HS-27A (cell line): ENCODE measurements around the gene PACS1.
A peak's percentile ranks its signal among the peaks of the same experiment; 100 is the strongest.
"Not testable (repeated sequence)": the region's sequence is repeated elsewhere in the genome, so short reads cannot be mapped to it uniquely, and the experiment has no call there.

Experiments
- DNase-seq: peaks from one replicate; pipeline ENCODE4 v3.0.0-alpha.2; 2012; ENCODE audit warnings: low read depth, missing footprints

The PACS1 gene

DNA sequence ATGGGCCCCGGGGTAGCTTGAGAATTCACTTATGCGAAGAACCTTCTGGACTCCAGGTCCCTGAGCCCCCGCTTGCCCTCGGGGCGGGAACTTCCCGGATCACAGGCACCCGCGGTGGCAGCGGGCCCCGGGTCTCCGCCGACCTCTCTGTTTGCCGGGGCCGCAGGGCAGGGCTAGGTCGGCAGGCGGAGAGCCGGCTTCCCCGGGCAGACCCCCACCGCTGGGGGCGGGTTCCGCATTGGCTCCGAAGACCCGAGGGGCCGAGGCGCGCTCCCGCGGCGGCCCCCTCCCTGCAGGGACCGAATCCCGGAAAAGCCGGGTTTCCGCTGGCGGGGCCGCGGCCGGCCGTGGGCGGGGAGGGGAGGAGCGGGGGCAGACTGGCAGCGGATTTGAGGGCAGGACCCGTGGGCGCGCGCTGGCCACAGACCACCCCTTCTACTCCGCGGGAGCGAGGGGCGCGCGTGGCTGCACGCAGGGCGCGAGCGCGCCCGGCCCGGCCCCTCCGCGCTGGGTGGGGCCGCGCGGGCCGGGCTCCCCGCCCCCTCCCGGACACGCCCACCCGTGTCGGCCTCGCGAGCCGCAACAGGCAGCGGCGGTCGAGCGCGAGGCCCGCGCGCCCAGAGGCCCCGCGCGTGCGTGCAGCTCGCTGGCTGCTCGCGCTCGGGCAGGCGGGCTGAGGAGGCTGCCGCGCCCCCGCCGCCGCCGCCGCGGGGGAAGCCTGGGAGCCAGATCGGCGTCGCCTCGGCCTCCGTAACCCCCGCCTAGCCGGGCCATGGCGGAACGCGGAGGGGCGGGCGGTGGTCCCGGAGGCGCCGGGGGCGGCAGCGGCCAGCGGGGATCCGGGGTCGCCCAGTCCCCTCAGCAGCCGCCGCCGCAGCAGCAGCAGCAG is at the start of gene PACS1:
TSS of gene PACS1 (plus strand) at position 558 of the 889 bp plus-strand sequence. CDS start at position 773, 215 bp downstream.
- no peak for DNase-seq

DNA sequence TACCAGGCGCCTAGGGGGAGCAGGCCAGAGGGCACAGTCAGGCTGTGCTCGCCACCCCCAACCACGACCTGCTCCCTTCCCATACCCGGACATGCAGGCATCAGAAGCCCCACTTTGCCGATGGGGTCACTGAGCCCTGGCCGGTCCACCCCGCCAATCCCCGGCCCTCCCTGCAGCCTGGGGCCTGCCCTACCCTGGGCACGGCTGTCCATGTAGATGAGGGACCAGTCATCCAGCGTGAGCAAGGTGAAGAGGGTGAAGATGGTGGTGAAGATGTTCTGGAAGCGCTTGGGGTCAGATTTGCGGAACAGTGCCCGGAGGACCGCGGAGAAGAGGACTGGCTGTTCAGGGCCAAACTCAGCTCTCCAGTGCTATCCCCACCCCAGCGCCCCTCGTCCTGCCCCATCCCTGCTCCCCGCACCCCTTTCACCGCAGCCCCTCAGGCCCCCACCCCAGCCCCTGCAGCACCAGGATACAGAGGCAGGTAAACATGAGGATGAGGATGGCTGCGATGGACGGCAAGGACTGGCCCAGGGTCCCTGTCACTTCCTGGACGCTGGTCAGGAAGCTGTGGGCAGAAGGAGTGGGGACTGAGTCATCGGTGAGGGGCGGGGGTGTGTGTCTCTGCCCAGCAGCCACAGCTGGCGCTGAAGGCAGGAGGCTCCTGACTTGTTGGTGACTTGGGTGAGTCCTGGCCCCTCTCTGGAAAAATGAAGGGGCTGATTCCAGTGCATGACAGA is 49.3 kb upstream of the PACS1 start:
- DNase-seq = peak; percentile 73

DNA sequence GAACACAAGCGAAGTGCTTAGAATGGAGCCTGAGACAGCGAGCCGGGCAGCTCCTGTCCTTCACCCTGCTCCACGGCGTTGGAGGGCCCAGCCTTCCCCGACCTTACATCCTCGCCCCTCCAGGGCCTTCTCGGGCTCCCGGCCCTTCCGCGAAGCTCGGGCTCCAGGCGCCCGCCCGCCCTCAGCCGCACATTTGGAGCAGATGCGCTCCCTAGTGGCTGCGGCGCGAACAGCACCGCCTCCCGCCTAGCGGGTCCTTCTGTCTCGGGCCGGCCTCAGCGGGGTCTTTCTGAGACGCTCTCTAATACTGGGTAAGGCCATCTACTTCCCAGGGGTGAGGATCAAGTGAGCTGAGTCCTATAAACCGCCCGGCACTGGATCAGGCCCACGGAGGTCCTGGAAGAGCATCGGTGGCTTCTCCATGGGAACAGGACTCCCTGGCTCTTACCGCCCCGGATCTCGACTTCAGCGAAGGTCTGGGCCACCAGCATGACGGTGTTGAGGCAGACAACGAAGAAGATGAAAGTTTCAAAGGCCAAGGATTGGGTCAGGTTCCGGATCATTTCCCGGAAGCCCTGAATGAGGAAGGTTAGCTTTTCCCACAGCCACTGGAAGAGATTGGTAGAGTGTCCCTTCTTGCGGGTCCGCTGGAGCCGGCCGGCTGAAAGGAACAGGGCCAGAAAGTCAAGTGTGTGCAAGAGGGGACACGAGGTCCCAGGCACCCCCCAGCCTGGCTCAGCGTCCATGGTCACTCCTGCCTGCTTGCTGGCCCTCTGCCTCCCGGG is 47.5 kb upstream of the PACS1 start:
- DNase-seq = no peak

DNA sequence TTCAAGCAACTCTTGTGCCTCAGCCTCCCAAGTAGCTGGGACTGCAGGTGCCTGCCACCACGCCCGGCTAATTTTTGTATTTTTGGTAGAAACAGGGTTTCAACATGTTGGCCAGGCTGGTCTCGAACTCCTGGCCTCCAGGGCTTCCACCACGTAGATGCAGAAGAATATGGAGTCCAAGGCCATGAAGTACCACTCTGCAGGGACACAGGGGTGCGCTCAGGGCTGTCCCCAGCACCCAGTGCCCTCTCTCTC is 47.0 kb upstream of the PACS1 start:
- DNase-seq = not testable (repeated sequence)

DNA sequence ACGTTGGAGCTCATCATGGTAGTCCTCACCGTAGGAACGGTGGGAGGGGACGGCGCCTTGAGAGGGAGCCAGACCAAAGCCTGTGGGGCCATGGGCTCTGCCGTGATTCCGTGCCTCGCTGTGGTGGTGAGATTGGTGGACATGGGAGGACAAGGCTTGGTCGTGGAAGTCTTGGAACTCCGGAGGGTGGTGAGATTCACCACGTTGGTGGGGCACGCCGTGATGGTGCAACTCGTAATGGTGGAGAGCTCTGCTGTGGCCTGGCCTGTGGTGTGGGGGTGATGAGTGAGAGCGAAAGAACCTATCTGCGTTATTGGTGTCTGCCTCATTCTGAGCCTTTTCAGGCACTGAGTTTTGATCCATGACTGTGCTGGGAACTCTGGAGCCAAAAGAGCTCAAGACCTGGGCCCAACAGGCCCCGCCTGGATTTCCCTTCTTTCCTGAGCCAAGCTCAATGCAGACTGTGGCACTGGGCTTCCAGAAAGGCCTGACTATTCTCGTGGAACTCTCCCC is 44.0 kb upstream of the PACS1 start, which contains the start of gene CATSPER1:
TSS of gene CATSPER1 (minus strand) at position 463 of the 513 bp plus-strand sequence. CDS start at position 363, 100 bp downstream.
- no peak for DNase-seq

DNA sequence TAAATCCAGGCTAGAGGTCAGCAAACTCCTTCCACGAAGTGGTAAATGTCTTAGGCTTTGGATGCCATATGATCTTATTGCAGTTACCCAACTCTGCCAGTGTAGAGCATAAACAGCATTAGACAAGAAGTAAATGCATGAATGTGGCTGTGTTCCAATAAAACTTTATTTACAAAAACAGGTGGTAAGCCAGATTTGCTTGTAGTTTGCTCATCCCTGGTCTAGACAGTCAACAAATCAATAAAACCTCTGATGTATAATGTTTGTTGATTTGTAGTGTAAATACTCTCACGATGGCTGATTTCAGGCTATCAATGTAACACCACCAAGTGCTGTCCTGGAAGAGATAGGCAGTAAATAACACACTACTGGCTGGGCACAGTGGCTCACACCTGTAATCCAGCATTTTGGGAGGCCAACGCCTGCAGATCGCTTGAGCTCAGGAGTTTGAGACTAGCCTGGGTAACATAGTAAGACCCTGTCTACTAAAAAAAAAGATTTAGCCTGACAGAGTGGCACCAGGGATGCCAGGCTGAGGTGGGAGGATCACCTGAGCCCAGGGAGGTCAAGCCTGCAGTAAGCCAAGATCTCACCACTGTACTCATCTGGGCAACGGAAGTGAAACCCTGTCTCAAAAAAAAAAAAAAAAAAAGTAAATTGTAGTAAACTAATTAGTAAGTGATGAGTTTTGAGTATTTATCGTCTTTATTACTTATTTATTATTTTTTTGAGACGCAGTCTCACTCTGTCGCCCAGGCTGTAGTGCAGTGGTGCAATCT is 36.9 kb upstream of the PACS1 start:
- no peak for DNase-seq

DNA sequence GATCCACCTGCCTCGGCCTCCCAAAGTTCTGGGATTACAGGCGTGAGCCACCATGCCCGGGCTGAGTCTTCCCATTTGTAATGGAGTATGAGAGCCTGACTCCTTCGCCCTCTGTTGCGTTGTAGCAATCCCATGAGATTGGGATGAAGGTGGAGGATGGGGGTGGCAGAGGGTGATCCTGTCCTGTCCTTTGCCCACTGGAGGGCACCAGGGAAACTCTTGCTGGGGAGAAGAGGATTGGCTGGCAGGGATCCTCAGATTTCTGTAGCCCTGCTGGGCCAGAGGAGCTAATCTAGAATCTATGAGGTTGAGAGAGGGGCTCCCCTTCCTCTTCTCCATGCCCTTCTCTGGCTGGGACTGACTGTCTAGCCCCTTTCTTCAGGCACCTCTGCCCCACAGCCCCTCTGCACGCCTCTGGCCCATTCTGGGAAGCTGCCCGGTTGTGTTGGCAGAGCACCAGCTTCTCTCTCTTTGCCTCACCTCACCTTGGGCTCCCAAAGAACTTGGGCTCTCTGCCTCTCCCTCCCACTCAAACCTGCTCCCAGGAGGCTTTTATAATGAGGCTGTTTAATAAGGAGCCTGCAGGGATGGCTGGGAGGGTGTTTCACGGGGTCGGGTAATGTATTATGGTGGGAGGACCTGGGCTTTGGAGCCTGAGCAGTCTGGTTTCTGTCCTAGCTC is 34.3 kb upstream of the PACS1 start:
- DNase-seq = no peak

DNA sequence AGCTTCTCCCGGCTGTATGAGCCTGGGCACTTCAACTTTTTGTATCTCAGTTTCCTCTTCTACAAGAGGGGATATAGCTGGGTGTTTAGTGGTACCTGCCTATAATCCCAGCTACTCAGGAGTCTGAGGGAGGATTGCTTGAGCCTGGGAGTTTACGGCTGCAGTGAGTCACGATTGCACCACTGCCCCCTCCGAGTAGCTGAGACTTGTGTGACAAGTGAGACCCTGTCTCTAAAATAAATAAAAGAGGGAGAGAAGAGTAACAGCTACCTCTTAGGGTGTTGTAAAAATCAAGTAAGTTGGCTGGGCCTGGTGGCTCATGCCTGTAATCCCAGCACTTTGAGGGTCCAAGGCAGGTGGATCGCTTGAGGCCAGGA is 33.8 kb upstream of the PACS1 start:
- no peak for DNase-seq

DNA sequence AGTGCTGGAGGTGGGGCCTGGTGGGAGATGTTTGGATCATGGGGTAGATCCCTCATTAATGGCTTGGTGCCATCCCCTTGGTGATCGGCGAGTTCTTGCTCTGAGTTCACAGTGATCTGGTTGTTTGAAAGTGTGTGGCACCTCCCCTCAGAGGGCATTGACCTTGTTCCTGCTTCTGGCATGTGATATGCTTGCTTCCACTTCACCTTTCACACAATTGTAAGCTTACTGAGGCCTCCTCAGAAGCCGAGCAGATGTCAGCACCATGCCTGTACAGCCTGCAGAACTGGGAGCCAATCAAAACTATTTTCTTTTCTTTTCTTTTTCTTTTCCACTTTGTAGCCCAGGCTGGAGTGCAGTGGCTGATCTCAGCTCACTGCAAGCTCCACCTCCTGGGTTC is 32.7 kb upstream of the PACS1 start:
- DNase-seq = no peak

DNA sequence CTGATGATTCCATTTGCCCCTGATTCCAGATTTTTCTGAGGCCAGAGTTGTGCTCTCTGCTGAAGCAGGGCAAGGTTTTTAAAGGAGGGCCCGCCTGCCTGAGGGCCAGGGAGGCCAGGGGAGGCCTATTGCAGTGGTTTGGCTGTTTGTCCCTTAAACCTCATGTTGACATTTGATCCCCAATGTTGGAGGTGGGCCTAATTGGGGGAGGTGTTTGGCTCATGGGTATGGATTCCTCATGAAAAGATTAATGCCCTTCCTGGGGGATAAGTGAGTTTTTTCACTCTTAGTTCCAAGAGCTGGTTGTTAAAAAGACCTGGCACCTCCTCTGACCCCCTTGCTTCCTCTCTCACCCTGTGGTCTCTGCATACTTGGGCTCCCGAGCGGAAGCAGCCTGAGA is 30.3 kb upstream of the PACS1 start:
- DNase-seq = no peak

DNA sequence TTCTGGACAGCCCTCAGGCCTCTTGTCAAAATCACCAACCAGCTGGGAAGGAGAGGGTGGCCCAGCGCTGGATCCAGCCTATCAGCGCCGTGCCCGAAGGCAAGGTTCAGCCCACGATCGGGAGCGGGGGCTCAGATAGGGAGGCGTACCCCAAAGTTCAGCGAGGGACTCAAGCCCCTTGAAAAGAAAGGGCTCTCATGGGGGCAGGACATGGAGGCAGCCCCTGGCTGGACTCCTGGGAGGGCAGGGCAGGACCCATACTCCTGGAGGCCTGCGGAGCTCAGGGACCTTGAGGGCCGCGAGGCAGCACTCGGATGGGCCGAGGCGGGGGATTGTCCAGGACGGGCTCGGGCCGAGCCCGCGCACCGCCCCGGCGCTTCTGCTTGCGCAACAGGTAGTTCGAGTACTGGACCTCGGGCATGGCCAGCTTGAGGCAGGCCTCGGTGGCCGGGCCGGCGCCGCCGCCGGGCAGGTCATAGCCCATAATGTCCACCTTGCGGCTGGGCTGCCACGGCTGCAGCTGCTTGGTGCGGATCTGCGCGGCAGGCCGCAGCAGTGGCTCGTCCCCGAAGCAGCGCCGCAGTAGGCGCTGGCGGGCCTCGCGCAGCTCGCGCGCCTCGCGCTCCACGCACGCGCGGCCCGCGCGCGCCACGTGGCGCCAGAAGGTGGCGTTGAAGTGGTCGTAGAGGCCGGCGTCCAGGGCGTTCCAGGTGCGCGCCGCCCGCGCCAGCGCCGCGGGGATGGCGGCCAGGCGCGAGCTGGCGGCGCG is 27.7 kb upstream of the PACS1 start:
- DNase-seq = no peak

DNA sequence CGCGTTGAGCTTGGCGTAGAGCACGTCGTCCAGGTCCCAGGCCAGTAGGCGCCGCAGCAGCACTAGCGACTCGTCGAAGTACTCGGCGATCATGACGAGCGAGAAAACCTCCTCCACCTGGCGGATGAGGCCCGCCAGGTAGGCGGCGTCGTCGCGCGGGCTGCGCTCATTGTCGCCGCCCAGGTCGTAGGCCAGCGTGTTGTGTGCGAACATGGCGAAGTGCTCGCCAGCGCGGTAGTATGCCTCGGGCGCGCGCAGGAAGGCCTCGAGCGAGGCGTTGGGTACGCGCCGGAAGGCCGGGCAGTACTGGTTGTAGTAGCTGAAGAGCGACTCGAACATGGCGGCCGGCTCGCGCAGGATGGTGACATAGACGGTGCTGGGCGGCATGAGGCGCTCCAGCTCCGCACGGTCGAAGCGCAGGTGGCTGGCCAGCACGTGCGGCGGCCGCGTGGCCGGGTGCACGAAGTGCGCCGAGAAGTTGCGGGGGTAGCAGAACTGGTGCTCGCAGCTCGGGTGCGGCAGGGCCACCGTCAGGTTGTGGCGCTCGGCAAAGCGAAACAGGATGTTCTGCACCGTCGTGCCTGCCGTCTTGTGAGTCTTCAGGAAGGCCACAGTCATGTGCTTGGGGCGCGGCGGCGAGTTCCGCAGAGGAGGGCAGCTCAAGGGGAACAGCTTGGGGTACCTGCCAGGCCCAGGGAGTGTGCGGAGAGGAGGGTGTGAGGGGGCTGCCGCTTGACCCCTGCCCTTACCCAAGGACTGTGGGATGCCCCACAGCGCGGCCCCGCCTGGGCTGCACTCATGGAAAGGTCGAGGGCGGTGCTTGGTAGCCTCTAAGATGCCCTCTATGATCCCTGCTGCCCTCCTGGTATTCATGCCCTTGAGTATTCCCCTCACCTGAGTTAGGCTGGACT is 26.8 kb upstream of the PACS1 start:
- no peak for DNase-seq

DNA sequence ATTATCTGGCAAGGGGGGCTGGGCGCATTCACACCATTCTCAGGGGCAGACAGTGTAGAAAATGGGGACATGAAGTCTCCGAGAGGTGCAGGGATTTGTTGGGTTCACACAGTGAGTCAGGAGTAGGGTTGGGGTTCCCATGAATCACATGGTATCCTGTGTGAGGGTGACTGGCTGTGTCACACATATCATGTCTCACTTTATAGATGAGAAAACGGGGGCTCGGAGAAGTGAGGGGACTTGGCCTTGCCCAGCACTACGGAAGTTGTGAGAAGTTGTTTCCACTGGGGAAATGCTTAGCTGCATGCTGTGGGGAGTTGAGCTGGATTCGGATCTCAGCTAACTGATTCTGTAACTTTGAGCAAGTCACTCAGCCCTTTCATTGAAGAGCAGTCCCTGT is 25.3 kb upstream of the PACS1 start:
- no peak for DNase-seq

DNA sequence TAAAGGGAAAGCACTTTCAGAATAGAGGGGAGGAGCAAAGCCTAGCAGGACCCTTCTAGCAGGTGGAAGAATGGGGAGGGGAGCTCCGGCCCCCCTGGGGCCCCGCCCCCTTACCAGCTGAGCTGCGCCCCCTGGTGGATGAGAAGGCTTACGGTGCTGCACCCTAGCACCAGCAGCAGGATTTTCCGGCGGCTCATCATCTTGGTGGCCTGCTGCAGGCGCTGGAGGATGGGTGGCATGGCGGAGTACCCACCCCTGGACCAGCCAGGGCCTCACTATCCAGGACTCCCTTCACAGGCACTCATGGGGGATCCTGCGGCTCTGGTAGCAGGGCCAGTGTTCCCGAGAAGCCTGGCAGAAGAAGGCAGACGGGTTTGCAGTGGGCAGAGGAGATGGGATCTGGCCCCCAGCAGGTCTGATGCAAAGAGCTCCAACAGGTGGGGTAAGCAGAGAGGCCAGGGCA is 24.9 kb upstream of the PACS1 start:
- no peak for DNase-seq

DNA sequence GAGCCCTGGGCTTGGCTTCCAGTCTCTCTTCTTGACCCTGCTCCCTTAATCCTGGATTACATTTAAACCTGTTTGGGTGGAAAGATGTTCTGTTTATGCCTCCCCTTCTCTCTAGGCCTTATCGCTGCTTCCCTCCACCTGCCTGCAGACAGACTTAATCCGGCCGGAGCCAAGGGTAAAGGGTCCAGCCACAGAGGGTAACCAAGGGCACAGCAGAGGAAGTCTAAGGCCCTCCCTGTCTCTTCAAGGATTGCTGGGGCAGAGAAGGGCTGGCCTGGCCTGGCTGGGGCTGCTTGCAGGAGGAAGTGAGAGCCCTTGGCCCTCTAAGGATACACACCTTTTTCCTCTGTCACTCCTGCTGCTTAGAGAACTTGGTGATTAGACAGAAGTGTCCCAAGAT is 23.2 kb upstream of the PACS1 start:
- DNase-seq = no peak

DNA sequence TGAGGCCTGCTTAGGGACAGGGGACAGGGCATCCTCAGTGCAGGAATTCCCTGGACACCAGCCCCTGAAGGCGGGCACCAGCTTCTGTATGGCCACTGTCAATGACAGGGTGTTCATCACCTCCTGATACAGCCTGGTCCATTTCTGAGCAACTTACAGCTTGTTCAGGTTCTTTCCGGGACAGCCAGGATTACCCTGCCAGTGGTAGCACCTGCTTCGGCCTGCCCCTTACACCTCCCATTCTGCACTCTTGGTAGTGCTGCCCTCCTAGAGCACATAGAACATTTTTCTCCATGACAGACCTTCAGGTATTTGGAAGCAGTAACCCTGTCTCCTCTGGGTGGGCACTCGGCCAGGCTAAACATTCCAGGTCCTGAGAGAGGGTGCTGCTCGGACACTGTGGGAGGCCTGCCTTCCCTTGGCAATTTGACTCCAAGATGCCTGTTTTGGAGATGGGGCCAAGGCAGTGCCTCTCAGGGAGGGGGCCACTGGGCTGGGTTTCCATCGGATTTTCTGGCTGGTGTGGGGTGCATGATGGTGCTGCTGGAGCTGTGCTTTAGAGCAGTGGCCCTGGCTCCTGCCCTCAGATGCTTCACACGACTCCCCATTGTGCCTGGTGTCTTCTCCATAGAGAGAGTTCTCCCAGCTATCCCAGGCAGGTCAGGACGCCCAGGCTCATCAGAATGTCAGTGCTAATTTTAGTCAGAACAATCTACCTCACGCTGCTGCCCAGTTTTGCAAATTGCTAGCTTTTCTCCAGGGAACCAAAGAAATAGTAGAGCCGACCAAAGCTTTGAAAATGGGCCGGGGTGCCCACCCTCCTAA is 22.3 kb upstream of the PACS1 start:
- DNase-seq = no peak

DNA sequence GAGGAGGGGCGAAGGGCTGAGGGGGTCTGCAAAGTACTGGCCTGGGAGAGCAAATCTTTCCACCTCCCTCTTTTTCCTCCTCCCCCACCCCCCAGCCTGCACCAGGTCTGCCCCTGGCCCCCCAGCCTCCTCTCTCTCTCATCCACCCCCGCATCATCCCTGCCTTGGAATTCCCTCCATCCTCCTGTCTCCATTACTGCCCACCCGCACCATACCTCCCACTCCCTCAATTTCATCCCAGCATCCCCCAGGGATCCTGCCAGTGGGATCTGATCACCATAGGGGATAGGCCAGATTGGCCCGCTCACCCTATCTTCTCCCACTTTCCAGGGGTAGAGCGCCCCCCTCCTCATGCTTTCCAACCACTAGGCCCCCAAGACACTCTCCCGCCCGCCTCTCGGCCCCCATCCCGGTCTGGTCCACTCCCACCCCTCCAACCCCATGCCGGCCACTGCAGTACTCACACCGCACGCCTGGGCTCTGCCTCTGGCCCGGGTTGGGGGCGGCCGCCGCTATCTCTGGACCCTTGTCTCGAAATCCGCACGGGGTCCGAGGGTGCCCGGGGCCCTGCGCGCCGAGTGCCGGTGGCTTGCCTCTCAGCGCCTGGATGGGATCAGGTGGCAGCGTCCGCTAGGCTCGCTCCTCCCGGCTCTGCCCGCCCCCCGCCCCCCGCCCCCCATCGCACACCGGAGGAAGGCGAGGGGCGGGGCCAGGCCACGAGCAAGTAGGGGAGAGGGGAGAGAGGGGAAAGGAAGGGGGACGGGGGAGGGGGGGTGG is 21.3 kb upstream of the PACS1 start, which contains the start of gene GAL3ST3:
TSS of gene GAL3ST3 (minus strand) at position 615 of the 777 bp plus-strand sequence. CDS start 3,746 bp downstream, outside the sequence.
- no peak for DNase-seq
